GM23338 (cell line): Measurements from ENCODE around the gene SPATA25. TPM values are rescaled to one million over a fixed set of nuclear protein-coding genes. Genes with fewer than 3 reads are reported as not detected.

Experiments
- ATAC-seq: fragments of 200-7000 bp; cut with Tn5 transposase; 3 replicates; pipeline ENCODE4 v1.9.1; 2020
- DNase-seq: peaks from one replicate; pipeline ENCODE4 v3.0.0-alpha.2; 2015; ENCODE audit warnings: low spot score
- H2AFZ ChIP-seq: fragments of 200-600 bp; sonication (generic); 2 replicates; pipeline ENCODE4 v1.8.0; 2016; ENCODE audit warnings: antibody characterized with exemption, mild to moderate bottlenecking, moderate library complexity
- H3F3A ChIP-seq: fragments of 200-600 bp; sonication (generic); replicated peaks from 2 replicates; pipeline ENCODE4 v1.8.0; 2017; ENCODE audit warnings: antibody characterized with exemption, mixed run types, low read depth
- H3K27ac ChIP-seq: fragments of 200-600 bp; sonication (generic); 2 replicates; pipeline ENCODE4 v1.6.1; 2016; ENCODE audit warnings: low read depth
- H3K27me3 ChIP-seq: fragments of 200-600 bp; sonication (generic); 2 replicates; pipeline ENCODE4 v1.8.0; 2016; ENCODE audit warnings: mild to moderate bottlenecking, mixed run types, moderate library complexity; ENCODE audit not compliant: insufficient read depth
- H3K36me3 ChIP-seq: fragments of 200-600 bp; sonication (generic); 2 replicates; pipeline ENCODE4 v1.8.0; 2016; ENCODE audit warnings: mild to moderate bottlenecking; ENCODE audit not compliant: insufficient read depth
- H3K4me1 ChIP-seq: fragments of 200-600 bp; sonication (generic); 2 replicates; pipeline ENCODE4 v1.8.0; 2016; ENCODE audit warnings: mild to moderate bottlenecking, moderate library complexity; ENCODE audit not compliant: insufficient read depth
- H3K4me2 ChIP-seq: fragments of 200-600 bp; sonication (generic); 2 replicates; pipeline ENCODE4 v1.7.1; 2017; ENCODE audit warnings: mixed run types
- H3K4me3 ChIP-seq: fragments of 200-600 bp; sonication (generic); 2 replicates; pipeline ENCODE4 v1.6.1; 2016; ENCODE audit warnings: mixed run types
- H3K79me2 ChIP-seq: fragments of 200-600 bp; sonication (generic); replicated peaks from 2 replicates; pipeline ENCODE4 v1.8.0; 2017; ENCODE audit warnings: mild to moderate bottlenecking; ENCODE audit not compliant: insufficient read depth
- H3K9me2 ChIP-seq: fragments of 200-600 bp; sonication (generic); 2 replicates; pipeline ENCODE4 v1.8.0; 2017; ENCODE audit not compliant: insufficient read depth
- H4K20me1 ChIP-seq: fragments of 200-600 bp; sonication (generic); replicated peaks from 2 replicates; pipeline ENCODE4 v1.8.0; 2017; ENCODE audit warnings: mild to moderate bottlenecking; ENCODE audit not compliant: insufficient read depth
- H3K27ac Mint-ChIP-seq: 2 replicates; pipeline ENCODE4 v1.8.0; 2020; ENCODE audit warnings: inconsistent platforms, mild to moderate bottlenecking, moderate library complexity, mixed read lengths
- H3K27me3 Mint-ChIP-seq: 3 replicates; pipeline ENCODE4 v1.8.0; 2022; ENCODE audit warnings: low read depth, mild to moderate bottlenecking, moderate library complexity, mixed read lengths, inconsistent platforms; ENCODE audit not compliant: insufficient read depth, poor library complexity
- H3K36me3 Mint-ChIP-seq: 3 replicates; pipeline ENCODE4 v1.8.0; 2021; ENCODE audit warnings: low read depth, mild to moderate bottlenecking, inconsistent platforms, moderate library complexity, mixed read lengths
- H3K4me1 Mint-ChIP-seq: 3 replicates; pipeline ENCODE4 v1.8.0; 2020; ENCODE audit warnings: mild to moderate bottlenecking, inconsistent platforms, mixed read lengths
- H3K4me3 Mint-ChIP-seq: 3 replicates; pipeline ENCODE4 v1.8.0; 2021; ENCODE audit warnings: moderate library complexity, mild to moderate bottlenecking, inconsistent platforms, mixed read lengths
- H3K9me3 Mint-ChIP-seq: 3 replicates; pipeline ENCODE4 v1.8.0; 2020; ENCODE audit warnings: moderate library complexity, mild to moderate bottlenecking, inconsistent platforms, mixed read lengths
- CREB1 ChIP-seq: fragments of 250-450 bp; sonication (Bioruptor Pico); IDR thresholded peaks from 2 replicates; pipeline ENCODE4 v1.5.0; 2020; ENCODE audit warnings: low read depth, mild to moderate bottlenecking, moderate library complexity
- EZH2 ChIP-seq: fragments of 200-600 bp; sonication (generic); IDR thresholded peaks from one replicate; pipeline ENCODE4 v1.8.0; 2017; ENCODE audit warnings: antibody characterized with exemption, mild to moderate bottlenecking, low read depth; ENCODE audit not compliant: unreplicated experiment
- EZH2phosphoT487 ChIP-seq: fragments of 200-600 bp; sonication (generic); IDR thresholded peaks from one replicate; pipeline ENCODE4 v1.8.1; 2018; ENCODE audit warnings: antibody characterized with exemption; ENCODE audit not compliant: unreplicated experiment
- POLR2AphosphoS5 ChIP-seq: IDR thresholded peaks from 2 replicates; pipeline ENCODE4 v1.6.1; 2016; ENCODE audit warnings: antibody characterized with exemption, low read depth
- STAT1 ChIP-seq: IDR thresholded peaks from one replicate; pipeline ENCODE4 v1.6.1; 2016; ENCODE audit warnings: antibody characterized with exemption; ENCODE audit not compliant: unreplicated experiment
- polyA plus RNA-seq: library from polyadenylated mRNA; unstranded; fragments of >200 nt; fragmentation: Nextera tagmentation; extraction: Ambion mirVana; gene quantifications from 2 replicates; pipeline ENCODE4 v1.2.1, GENCODE V29; 2016
- total RNA-seq: library from RNA; depleted of rRNA; stranded (reverse); fragments of >200 nt; shearing (Covaris generic); gene quantifications from 2 replicates; pipeline ENCODE4 v1.2.3, GENCODE V29; 2014
- TF ChIP-seq, protein P1 (sequence below), 2 experiments: fragments of 200-600 bp in 1 of 2; sonication (generic) in 1 of 2; conservative IDR thresholded peaks; 2 replicates each; pipeline versions ENCODE4 v1.5.1 to v1.6.1; 2016 to 2017; ENCODE audit warnings: antibody characterized with exemption in 2 of 2, low read depth in 2 of 2, mild to moderate bottlenecking in 2 of 2, moderate library complexity in 1 of 2
- TF ChIP-seq, protein P2 (sequence below): IDR thresholded peaks from one replicate; pipeline ENCODE4 v1.6.1; 2018; ENCODE audit warnings: antibody characterized with exemption; ENCODE audit not compliant: unreplicated experiment
- TF ChIP-seq, protein P3 (sequence below): IDR thresholded peaks from 2 replicates; pipeline ENCODE4 v1.6.1; 2016; ENCODE audit warnings: antibody characterized with exemption
- TF ChIP-seq, protein P4 (sequence below): fragments of 250-450 bp; sonication (Bioruptor Pico); IDR thresholded peaks from 2 replicates; pipeline ENCODE4 v1.5.0; 2020; ENCODE audit warnings: mild to moderate bottlenecking, moderate library complexity

The SPATA25 gene
- total and polyA plus RNA-seq, 2 experiments from 2014 or later, result 7.5 TPM; not detected in 1

DNA sequence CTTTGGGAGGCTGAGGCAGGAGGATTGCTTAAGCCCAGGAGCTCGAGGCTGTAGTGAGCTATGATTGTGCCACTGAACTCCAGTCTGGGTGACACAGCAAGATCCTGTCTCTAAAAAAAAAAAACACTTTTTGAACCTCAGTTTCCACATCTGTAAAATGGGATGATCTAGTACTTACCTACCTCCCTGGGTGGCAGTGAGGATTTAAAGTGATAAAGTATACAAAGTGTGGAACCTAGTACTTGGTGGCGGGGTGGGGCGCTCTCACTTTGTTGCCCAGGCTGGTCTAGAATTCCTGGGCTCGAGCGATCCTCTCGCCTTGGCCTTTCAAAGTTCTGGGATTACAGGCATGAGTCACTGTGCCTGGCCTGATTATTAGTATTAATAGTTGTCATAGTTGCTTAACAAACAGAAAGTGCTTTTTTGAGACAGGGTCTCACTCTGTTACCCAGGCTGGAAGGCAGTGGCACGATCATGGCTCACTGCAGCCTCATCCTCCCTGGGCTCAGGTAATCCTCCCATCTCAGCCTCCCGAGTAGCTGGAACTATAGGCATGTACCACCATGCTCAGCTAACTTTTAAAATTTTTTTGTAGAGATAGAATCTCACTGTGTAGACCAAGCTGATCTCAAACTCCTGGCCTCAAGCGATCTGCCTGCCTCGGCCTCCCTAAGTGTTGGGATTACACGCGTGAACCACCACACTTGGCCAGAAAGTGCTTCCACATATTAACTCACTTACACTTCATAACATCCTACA, 31.5 kb upstream of the SPATA25 start (continued):
- no peak for TF ChIP-seq CREB1 (CRISPR knock-in tag)
- TF ChIP-seq STAT1, result no peak
- TF ChIP-seq, protein P1, sequence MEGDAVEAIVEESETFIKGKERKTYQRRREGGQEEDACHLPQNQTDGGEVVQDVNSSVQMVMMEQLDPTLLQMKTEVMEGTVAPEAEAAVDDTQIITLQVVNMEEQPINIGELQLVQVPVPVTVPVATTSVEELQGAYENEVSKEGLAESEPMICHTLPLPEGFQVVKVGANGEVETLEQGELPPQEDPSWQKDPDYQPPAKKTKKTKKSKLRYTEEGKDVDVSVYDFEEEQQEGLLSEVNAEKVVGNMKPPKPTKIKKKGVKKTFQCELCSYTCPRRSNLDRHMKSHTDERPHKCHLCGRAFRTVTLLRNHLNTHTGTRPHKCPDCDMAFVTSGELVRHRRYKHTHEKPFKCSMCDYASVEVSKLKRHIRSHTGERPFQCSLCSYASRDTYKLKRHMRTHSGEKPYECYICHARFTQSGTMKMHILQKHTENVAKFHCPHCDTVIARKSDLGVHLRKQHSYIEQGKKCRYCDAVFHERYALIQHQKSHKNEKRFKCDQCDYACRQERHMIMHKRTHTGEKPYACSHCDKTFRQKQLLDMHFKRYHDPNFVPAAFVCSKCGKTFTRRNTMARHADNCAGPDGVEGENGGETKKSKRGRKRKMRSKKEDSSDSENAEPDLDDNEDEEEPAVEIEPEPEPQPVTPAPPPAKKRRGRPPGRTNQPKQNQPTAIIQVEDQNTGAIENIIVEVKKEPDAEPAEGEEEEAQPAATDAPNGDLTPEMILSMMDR (conservative IDR thresholded peaks at IDR 0.05; ENCODE audit: low read depth in 2 of 2), result no peak
- TF ChIP-seq POLR2AphosphoS5, result no peak
- TF ChIP-seq, protein P2, sequence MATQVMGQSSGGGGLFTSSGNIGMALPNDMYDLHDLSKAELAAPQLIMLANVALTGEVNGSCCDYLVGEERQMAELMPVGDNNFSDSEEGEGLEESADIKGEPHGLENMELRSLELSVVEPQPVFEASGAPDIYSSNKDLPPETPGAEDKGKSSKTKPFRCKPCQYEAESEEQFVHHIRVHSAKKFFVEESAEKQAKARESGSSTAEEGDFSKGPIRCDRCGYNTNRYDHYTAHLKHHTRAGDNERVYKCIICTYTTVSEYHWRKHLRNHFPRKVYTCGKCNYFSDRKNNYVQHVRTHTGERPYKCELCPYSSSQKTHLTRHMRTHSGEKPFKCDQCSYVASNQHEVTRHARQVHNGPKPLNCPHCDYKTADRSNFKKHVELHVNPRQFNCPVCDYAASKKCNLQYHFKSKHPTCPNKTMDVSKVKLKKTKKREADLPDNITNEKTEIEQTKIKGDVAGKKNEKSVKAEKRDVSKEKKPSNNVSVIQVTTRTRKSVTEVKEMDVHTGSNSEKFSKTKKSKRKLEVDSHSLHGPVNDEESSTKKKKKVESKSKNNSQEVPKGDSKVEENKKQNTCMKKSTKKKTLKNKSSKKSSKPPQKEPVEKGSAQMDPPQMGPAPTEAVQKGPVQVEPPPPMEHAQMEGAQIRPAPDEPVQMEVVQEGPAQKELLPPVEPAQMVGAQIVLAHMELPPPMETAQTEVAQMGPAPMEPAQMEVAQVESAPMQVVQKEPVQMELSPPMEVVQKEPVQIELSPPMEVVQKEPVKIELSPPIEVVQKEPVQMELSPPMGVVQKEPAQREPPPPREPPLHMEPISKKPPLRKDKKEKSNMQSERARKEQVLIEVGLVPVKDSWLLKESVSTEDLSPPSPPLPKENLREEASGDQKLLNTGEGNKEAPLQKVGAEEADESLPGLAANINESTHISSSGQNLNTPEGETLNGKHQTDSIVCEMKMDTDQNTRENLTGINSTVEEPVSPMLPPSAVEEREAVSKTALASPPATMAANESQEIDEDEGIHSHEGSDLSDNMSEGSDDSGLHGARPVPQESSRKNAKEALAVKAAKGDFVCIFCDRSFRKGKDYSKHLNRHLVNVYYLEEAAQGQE, result no peak
- TF ChIP-seq EZH2, result no peak
- TF ChIP-seq EZH2phosphoT487, result no peak

DNA sequence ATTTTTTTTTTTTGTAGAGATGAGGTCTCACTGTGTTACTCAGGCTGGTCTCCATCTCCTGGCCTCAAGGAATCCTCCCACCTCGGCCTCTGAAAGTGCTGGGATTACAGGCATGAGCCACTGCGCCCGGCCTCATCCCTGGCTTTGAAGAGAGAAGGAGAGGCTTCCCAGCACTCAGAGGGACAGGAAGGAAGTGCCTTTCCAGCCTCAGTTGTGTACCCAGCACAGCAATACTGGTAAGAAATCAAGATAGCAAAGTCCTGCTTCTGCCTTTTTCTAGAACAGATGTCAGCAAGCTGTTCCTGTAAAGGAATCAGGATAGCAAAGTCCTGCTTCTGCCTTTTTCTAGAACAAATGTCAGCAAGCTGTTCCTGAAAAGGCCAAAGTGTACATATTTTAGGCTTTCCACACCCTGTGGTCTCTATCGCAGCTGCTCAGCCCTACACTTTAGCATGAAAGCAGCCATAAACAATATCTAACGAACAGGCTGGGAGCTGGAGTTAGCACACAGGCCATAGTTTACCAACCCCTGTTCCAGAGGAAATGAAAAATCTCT, 30.8 kb upstream of the SPATA25 start:
- H3K79me2 ChIP-seq, result no peaks in the 10 kb centered on the region
- no peaks in the 10 kb centered on the region for H3K4me1 ChIP-seq
- Mint-ChIP-seq H3K9me3 (no peaks in the 10 kb centered on the region), H3K27ac (no peak overlapping the region), H3K27me3 (peaks cover 7% of the 10 kb centered on the region), H3K4me1 (peaks cover 10% of the 10 kb centered on the region), H3K36me3 (no peaks in the 10 kb centered on the region), H3K4me3 (no peak overlapping the region)
- H2AFZ ChIP-seq, result no peak overlapping the region
- H3F3A ChIP-seq, result no peaks in the 10 kb centered on the region
- TF ChIP-seq, protein P3, sequence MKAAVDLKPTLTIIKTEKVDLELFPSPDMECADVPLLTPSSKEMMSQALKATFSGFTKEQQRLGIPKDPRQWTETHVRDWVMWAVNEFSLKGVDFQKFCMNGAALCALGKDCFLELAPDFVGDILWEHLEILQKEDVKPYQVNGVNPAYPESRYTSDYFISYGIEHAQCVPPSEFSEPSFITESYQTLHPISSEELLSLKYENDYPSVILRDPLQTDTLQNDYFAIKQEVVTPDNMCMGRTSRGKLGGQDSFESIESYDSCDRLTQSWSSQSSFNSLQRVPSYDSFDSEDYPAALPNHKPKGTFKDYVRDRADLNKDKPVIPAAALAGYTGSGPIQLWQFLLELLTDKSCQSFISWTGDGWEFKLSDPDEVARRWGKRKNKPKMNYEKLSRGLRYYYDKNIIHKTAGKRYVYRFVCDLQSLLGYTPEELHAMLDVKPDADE, result no peak
- TF ChIP-seq, protein P4, sequence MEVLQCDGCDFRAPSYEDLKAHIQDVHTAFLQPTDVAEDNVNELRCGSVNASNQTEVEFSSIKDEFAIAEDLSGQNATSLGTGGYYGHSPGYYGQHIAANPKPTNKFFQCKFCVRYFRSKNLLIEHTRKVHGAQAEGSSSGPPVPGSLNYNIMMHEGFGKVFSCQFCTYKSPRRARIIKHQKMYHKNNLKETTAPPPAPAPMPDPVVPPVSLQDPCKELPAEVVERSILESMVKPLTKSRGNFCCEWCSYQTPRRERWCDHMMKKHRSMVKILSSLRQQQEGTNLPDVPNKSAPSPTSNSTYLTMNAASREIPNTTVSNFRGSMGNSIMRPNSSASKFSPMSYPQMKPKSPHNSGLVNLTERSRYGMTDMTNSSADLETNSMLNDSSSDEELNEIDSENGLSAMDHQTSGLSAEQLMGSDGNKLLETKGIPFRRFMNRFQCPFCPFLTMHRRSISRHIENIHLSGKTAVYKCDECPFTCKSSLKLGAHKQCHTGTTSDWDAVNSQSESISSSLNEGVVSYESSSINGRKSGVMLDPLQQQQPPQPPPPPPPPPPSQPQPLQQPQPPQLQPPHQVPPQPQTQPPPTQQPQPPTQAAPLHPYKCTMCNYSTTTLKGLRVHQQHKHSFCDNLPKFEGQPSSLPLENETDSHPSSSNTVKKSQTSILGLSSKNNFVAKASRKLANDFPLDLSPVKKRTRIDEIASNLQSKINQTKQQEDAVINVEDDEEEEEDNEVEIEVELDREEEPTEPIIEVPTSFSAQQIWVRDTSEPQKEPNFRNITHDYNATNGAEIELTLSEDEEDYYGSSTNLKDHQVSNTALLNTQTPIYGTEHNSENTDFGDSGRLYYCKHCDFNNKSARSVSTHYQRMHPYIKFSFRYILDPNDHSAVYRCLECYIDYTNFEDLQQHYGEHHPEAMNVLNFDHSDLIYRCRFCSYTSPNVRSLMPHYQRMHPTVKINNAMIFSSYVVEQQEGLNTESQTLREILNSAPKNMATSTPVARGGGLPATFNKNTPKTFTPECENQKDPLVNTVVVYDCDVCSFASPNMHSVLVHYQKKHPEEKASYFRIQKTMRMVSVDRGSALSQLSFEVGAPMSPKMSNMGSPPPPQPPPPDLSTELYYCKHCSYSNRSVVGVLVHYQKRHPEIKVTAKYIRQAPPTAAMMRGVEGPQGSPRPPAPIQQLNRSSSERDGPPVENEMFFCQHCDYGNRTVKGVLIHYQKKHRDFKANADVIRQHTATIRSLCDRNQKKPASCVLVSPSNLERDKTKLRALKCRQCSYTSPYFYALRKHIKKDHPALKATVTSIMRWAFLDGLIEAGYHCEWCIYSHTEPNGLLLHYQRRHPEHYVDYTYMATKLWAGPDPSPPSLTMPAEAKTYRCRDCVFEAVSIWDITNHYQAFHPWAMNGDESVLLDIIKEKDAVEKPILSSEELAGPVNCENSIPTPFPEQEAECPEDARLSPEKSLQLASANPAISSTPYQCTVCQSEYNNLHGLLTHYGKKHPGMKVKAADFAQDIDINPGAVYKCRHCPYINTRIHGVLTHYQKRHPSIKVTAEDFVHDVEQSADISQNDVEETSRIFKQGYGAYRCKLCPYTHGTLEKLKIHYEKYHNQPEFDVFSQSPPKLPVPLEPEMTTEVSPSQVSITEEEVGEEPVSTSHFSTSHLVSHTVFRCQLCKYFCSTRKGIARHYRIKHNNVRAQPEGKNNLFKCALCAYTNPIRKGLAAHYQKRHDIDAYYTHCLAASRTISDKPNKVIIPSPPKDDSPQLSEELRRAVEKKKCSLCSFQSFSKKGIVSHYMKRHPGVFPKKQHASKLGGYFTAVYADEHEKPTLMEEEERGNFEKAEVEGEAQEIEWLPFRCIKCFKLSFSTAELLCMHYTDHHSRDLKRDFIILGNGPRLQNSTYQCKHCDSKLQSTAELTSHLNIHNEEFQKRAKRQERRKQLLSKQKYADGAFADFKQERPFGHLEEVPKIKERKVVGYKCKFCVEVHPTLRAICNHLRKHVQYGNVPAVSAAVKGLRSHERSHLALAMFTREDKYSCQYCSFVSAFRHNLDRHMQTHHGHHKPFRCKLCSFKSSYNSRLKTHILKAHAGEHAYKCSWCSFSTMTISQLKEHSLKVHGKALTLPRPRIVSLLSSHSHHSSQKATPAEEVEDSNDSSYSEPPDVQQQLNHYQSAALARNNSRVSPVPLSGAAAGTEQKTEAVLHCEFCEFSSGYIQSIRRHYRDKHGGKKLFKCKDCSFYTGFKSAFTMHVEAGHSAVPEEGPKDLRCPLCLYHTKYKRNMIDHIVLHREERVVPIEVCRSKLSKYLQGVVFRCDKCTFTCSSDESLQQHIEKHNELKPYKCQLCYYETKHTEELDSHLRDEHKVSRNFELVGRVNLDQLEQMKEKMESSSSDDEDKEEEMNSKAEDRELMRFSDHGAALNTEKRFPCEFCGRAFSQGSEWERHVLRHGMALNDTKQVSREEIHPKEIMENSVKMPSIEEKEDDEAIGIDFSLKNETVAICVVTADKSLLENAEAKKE (CRISPR knock-in tag), result no peak
- H4K20me1 ChIP-seq, result no peaks in the 10 kb centered on the region
- H3K4me2 ChIP-seq, result no peak overlapping the region
- no peak overlapping the region for H3K4me3 ChIP-seq
- no peaks in the 10 kb centered on the region for H3K27me3 ChIP-seq
- DNase-seq (no peak), ATAC-seq (no peak)
- H3K27ac ChIP-seq, result no peak overlapping the region
- no peaks in the 10 kb centered on the region for H3K36me3 ChIP-seq
- no peaks in the 10 kb centered on the region for H3K9me2 ChIP-seq
